ENCODE measurements around the gene BPI.
"Not testable (repeated sequence)": the region's sequence is repeated elsewhere in the genome, so short reads cannot be mapped to it uniquely, and the experiment has no call there.

Gene BPI

DNA sequence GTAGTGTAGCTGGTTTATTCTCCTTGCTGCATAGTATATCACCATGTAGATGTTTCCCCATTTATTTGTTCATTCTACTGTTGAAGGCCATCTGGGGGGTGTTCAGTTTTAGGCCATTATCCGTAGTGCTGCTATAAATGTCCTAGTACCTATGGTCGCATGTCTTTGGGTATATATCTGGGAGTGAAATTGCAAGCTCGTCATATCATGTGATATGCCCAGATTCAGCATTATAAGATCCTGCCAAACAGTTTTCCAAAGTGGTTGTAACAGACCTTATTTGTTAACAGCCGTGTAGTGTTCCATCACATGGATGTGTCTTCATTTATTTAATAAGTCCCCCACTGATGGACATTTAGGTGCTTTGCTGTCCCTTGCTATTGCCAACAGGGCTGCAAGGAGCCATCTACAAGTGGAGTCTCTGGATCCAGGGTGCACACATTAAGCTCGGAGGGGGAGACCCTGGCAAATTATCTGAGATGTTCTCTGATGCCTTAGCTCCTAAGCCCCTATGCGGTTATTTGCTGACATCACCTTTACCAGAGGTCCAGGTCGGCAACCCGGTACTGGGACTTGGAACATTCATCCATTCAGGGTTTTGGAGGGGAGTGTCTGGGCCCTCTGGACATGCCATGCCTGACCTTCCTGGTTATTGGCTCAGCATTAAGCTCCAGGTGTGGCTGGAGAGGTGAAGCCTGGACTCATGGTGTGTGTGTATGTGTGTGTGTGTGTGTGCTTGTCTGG lies 59.2 kb downstream of the BPI start:
- ATAC-seq (no peak), DNase-seq (no peak)

DNA sequence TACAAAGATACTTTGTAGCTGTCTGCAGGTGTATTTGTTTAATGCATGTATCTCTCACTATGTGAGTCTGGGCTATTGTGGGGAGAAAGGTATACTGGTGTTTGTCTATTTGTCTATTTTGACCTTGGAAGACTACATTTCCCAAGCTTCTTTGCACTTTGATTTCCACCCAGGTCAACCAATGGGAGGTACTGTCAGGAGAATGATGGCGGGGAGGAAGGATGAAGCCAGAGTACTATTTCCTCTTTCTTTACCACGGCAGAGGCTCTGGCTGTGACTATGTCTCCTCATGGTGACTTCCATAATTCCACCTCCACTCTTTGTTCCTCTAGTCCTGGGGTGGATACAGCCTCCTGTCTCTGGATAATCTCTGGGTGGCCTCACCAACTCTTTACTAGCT lies 65.4 kb downstream of the BPI start:
- no peak for DNase-seq
- ATAC-seq, result no peak

DNA sequence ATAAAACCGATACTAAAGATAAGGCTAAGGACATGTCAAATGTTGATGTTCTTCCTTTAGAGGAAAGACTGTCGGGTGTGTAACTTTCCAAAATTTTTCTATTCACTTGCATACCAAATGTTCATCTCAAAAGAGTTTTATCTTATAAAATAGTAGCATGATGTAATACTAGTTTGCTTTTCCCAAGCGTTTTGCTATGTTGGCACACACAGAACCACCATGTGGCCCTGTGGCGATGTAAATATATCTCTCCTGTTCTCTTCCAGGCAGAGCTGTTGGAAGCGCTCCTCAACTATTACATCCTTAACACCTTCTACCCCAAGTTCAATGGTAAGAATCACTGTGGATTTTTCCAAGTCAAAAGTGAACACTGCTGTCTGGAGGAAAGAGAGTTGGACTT lies 68.8 kb downstream of the BPI start:
- DNase-seq (no peak), ATAC-seq (no peak)

DNA sequence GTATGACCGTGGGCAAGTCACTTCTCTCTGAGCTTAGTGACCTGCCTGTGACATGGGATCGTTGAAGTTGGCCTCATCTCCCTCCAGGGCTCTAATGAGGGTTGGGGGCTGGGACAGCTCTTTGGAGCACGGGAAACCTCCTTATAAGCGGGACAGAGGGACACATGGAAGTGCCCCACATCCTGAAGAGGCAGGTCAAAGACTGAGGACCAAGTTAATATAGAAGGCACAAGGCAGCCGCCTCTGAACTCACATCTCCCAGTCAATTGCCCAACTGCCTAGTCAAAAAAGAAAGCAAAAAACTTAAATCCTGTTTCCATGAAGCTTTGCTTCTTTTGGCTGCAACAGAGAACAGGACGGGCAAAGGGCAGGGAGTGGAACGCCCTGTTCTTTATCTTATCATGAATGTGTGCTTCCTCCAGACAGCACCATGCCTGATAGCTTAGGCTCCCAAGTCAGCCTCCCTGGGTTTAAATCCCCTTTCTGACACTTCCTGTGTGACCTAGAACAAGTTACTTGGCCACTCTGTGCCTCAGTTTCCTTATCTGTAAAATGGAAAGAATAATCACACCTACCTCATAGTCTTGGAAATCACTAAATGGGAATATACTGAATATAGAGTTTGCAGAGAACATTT lies 69.4 kb downstream of the BPI start:
- DNase-seq, result no peak
- no peak for ATAC-seq

DNA sequence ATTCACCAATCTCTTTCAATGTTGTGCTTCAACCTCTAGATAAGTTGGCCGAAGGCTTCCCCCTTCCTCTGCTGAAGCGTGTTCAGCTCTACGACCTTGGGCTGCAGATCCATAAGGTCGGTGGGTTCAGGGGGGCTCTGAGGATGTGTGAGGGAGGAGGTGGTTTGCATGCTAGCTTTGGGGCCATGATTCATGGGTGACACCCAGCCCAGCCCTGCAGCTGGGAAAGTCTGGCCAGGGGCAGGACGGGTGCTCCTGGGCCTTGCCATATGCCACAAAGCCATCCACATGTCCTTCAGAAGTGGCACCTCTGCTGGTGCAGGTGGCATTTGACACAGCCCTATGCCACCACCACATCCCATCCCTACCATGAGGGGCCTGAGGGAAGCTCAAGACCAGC lies 69.9 kb downstream of the BPI start:
- DNase-seq (no peak), ATAC-seq (no peak)

DNA sequence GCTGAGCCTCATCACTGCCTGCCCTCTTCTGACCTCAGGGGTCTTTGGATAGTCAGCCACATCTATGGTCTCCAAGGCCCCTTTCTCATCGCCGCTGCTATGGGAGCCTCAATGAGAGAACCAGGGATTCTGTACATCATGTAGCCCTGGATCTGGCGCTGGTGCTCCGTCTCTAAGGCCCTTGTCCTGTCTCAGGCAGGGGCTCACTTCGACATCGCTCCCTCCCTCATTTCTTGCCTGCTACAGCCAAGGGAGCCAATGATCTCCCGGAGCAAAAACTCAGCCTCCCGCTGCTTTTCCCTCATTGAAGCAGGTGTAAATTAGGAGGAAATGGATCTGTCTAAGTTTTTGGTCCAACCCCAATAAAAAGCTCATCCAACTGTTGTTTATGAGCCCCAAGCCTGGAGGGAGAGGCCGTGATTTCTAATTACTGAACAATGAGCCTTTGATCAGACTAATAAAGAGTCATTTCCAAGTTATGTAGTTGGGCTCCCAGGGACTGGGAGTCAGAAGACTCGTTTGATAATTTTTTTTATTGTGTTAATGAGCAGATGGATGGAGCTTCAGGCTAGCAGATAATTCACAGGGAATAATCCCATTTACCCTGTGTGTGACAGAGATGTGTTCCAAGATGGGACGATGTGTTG lies 73.2 kb downstream of the BPI start:
- DNase-seq, result no peak
- ATAC-seq, result no peak

DNA sequence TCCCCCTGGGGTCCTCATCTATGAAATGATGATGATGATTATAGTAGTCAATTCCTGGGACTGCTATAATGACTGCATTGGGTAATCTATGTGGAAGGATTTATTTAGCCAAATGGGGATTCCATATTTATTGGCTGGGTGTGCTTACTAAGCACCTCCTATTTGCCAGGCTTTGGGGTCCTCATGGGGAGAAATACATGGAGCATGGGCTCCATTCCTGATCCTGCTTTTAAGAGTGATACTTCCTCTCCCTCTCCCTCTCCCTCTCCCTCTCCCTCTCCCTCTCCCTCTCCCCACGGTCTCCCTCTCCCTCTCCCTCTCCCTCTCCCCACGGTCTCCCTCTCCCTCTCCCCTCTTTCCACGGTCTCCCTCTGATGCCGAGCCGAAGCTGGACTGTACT lies 73.9 kb downstream of the BPI start:
- not testable (repeated sequence) for ATAC-seq, DNase-seq

DNA sequence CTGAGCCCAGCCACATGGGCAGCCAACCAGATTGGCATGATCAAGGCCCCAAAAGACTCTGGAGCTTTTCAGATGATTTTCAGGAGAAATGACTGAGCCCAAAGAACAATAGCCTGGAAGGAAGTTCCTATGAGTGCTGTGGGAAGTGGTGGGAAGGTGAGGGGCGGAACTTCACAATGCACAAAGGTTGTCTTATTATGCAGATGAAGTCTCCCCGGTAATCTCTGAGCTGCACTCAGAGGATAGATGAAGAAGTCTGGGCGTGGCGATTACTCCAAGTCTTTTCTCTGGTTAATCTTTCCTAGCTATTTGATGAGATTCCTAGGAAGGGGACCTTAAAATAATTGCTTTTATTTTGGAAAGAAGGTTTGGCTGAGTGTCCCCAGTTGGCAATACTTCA lies 79.2 kb downstream of the BPI start:
- ATAC-seq, result no peak
- DNase-seq, result no peak

DNA sequence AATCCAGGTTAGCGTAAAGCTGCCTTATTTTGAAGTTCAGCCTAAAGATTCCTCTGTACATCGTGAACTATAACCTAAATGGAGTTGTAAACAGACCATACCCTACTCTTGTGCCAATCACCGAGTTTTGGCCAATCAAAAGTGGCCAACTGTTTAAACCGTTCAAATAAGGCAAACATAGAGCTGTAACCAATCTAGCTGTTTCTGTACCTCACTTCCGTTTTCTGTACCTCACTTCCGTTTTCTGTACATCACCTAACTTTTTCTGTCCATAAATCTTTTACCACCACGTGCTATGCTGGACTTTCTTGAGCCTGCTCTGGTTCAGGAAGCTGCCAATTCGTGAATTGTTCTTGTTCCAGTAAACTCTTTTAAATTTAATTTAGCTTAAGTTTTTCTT lies 82.0 kb downstream of the BPI start:
- ATAC-seq, result no peak
- DNase-seq, result no peak

DNA sequence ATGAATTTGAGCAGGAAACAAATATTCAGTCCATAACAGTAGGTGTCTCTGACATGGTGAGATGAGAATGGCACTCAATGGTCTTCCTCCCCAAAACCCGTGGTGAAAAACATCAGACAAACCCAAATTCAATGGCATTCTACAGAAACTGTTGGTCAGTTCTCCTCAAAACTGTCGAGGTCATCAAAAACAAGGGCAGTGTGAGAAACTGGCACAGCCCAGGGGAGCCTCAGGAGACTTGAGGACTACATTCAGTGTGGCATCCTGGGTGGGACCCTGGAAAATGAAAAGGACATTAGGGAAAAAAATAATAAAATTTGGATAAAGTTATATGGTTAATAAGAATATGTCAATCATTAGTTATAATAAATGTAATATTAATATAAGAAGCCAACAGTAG lies 82.9 kb downstream of the BPI start:
- DNase-seq, result no peak
- no peak for ATAC-seq
